NCI-H2081 (cell line): Measurements from ENCODE around the gene AQR.
"Not testable (repeated sequence)": the region's sequence is repeated elsewhere in the genome, so short reads cannot be mapped to it uniquely, and the experiment has no call there.

Experiments
- DNase-seq, 2 experiments: peaks; one replicate each; lab custom pipeline; 2025; lab: John Stamatoyannopoulos, UW

AQR gene

GRCh38 chr15:34813446-34814190 is 155.9 kb downstream of the AQR start:
- no peak for DNase-seq

GRCh38 chr15:34812868-34813365 is 156.6 kb downstream of the AQR start:
- not testable (repeated sequence) for DNase-seq

GRCh38 chr15:34812369-34812768 is 157.2 kb downstream of the AQR start:
- no peak for DNase-seq

GRCh38 chr15:34810443-34811129 is 159.0 kb downstream of the AQR start:
- DNase-seq = no peak

- no peak for DNase-seq
Observed at GRCh38 chr15:34809186-34809585, 160.4 kb downstream of the AQR start.

GRCh38 chr15:34808016-34808415 is 161.5 kb downstream of the AQR start:
- no peak for DNase-seq

GRCh38 chr15:34807241-34807640 is 162.3 kb downstream of the AQR start:
- not testable (repeated sequence) for DNase-seq

GRCh38 chr15:34804776-34805175 is 164.8 kb downstream of the AQR start:
- DNase-seq = no peak

- DNase-seq = peak in 1 of 2 experiments; percentile 48
Observed at GRCh38 chr15:34804113-34804512, 165.4 kb downstream of the AQR start.

- no peak for DNase-seq
Observed at GRCh38 chr15:34802803-34803750, 166.5 kb downstream of the AQR start.

- no peak for DNase-seq
Observed at GRCh38 chr15:34802371-34802770, 167.2 kb downstream of the AQR start.
